NB4 (cell line): Measurements from ENCODE around the gene RASGRP3.

Experiments used
- DNase-seq: peaks from one replicate; pipeline ENCODE4 v3.0.0; 2010; ENCODE audit warnings: low read depth
- H3K4me3 ChIP-seq: one replicate; pipeline ENCODE4 v1.5.1; 2011; ENCODE audit warnings: mild to moderate bottlenecking, low read depth, low read length, moderate library complexity
- MYC ChIP-seq: IDR thresholded peaks from 2 replicates; pipeline ENCODE4 v1.6.1; 2011; ENCODE audit warnings: low read depth, low read length
- POLR2A ChIP-seq: IDR thresholded peaks from 2 replicates; pipeline ENCODE4 v1.6.1; 2011; ENCODE audit warnings: mild to moderate bottlenecking; ENCODE audit not compliant: insufficient read length; ENCODE audit errors: extremely low read depth
- TF ChIP-seq, protein P1 (sequence below): IDR thresholded peaks from 2 replicates; pipeline ENCODE4 v1.6.1; 2011; ENCODE audit warnings: low read depth, low read length
- TF ChIP-seq, protein P2 (sequence below): IDR thresholded peaks from one replicate; pipeline ENCODE4 v1.5.1; 2012; ENCODE audit warnings: low read depth, low read length

Gene RASGRP3

DNA sequence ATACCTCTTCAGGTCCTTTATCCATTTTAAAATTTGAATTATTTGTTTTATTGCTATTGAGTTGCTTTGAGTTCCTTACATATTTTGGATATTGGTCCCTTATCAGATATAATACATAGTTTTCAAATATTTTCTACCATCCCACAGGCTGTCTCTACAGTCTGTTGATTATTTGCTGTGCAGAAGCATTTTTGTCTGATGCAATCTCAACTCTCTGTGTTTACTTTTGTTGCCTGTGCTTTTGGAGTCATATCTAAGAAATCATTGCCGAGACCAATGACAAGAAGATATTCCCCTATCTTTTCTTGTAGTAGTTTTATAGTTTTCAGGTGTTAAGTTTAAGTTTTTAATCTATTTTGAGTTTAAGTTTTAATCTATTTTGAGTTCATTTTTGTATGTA, 25.2 kb upstream of the RASGRP3 start:
- no peak for DNase-seq
- no peak overlapping the region for H3K4me3 ChIP-seq
- TF ChIP-seq, protein P1, sequence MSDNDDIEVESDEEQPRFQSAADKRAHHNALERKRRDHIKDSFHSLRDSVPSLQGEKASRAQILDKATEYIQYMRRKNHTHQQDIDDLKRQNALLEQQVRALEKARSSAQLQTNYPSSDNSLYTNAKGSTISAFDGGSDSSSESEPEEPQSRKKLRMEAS: no peak
- TF ChIP-seq POLR2A (no peak), MYC (no peak)
- TF ChIP-seq, protein P2, sequence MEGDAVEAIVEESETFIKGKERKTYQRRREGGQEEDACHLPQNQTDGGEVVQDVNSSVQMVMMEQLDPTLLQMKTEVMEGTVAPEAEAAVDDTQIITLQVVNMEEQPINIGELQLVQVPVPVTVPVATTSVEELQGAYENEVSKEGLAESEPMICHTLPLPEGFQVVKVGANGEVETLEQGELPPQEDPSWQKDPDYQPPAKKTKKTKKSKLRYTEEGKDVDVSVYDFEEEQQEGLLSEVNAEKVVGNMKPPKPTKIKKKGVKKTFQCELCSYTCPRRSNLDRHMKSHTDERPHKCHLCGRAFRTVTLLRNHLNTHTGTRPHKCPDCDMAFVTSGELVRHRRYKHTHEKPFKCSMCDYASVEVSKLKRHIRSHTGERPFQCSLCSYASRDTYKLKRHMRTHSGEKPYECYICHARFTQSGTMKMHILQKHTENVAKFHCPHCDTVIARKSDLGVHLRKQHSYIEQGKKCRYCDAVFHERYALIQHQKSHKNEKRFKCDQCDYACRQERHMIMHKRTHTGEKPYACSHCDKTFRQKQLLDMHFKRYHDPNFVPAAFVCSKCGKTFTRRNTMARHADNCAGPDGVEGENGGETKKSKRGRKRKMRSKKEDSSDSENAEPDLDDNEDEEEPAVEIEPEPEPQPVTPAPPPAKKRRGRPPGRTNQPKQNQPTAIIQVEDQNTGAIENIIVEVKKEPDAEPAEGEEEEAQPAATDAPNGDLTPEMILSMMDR: no peak

DNA sequence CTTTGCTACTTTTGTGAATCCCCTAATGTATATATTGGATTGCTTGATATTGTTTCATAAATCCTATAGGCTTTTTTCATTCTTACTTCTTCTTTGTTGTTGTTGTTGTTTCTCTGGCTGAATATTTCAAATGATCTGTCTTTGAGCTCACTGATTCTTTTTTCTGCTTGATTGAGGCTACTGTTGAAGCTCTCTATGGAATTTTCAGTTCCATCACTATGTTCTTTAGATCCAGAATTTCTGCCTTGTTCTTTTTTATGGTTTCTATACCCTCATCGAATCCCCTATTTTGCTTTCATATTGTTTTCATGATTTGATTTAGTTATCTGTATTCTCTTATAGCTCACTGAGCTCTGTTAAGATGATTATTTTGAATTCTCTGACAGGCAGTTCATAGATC, 24.6 kb upstream of the RASGRP3 start:
- TF ChIP-seq, protein P2: no peak
- TF ChIP-seq MYC: no peak
- TF ChIP-seq, protein P1: no peak
- TF ChIP-seq POLR2A: no peak
- H3K4me3 ChIP-seq: no peak overlapping the region

DNA sequence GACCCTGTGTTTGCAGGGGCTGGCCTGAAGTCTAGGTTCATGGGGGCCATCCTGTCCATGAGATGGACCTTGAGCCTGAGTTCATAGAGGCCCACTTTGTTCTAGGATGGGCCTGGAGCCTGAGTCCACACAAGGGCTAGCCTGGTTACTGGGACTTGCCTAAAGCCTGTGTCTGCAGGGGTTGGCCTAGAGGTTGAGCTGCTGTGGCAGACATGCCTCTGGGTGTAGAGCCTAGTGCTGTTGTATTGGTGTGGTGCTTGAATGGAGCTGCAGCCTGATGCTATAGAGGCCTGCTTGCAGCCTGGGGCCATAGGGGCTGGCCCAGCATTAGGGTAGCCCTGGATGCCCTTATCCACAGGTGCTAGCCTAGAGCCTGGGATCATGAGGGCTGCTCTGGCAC, 23.9 kb upstream of the RASGRP3 start:
- no peak for DNase-seq
- no peak overlapping the region for H3K4me3 ChIP-seq
- TF ChIP-seq, protein P1: no peak
- TF ChIP-seq POLR2A (no peak), MYC (no peak)
- TF ChIP-seq, protein P2: no peak

More for the DNA sequence above, 24.6 kb upstream of the RASGRP3 start:
- no peak for DNase-seq

DNA sequence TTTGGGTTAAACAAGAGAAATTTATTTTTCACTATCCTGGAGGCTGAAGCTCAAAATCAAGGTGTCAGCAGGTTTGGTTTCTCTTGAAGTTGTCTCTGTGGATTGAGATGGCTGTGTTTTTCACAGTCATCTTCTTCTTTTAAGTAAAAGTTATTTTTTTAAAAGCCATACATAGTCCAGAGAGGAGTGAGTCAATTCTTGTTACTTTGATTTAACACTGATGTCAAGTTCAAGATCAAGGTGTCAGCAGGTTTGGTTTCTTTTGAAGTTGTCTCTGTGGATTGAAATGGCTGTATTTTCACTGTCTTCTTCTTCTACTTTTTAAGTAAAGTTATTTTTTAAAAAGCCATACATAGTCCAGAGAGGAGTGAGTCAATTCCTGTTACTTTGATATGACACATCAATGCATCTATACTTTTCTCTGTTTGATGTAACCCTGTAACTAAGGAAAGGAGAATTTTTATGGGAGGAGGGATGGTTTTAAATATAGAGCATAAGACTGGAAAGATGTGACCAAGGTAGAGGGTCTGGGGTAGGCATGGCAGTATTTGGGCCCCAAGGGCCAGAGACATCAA, 22.5 kb upstream of the RASGRP3 start:
- no peak for DNase-seq
- no peak overlapping the region for H3K4me3 ChIP-seq
- TF ChIP-seq, protein P2: no peak
- TF ChIP-seq POLR2A (no peak), MYC (no peak)
- TF ChIP-seq, protein P1: no peak

DNA sequence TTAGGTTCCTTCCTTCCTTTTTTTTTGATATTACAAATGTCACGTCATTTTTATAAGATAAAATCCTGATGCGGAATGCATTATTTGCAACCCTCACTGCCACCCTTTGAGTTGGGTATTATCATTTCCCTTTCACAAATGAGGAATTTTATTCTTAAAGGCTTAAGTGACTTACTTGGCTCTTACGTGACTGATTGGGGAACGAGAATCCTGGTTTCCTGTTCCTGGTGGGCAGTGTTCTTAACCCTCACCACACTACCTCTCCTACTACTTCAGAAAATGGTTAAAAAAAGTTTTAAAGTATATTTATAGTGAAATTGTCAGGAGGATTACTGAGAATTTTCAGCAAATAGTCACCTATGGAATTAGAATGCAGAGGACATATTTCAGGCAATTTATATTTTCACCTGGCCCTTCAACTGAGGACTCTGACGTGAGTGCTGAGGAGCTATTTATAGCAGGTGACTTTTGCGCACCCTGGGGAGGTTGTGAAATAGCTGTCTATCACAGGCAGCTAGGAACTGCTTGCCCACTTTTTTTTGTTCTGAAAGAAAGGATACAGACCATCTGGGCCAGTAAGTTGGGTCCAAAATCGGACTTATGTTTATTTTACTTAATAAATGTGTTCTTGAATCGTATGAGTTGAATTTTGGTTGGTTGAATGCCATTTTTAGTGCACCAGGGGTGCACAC, 18.7 kb upstream of the RASGRP3 start:
- peak overlapping the region; percentile 54 for H3K4me3 ChIP-seq
- DNase-seq: peak; percentile 91
- no peak for TF ChIP-seq POLR2A
- TF ChIP-seq MYC: no peak
- TF ChIP-seq, protein P1: no peak
- TF ChIP-seq, protein P2: no peak
